COLO829 (cell line): ENCODE results near the gene EFR3B.
A peak's percentile ranks its signal among the peaks of the same experiment; 100 is the strongest.

Source experiments
- DNase-seq: peaks from one replicate; pipeline ENCODE4 v3.0.0; 2012; ENCODE audit warnings: low spot score

The EFR3B gene

GRCh38 chr2:25187729-25188350, 146.0 kb downstream of the EFR3B start:
- no peak for DNase-seq

DNA sequence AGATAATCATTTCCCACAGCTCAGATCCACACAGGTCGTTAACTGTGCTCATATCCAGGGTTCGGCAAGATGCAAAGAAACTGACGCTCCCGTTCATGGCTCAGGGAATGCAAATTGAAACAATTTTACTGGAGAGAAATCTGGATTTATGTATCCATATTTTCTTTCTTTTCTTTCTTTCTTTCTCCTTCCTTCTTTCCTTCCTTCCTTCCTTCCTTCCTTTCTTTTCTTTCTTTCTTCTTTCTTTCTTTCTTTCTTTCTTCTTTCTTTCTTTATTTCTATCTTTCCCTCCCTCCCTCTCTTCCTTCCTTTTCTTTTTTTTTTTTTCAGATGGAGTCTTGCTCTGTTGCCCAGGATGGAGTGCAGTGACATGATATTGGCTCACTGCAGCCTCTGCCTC, 146.5 kb downstream of the EFR3B start:
- no peak for DNase-seq

DNA sequence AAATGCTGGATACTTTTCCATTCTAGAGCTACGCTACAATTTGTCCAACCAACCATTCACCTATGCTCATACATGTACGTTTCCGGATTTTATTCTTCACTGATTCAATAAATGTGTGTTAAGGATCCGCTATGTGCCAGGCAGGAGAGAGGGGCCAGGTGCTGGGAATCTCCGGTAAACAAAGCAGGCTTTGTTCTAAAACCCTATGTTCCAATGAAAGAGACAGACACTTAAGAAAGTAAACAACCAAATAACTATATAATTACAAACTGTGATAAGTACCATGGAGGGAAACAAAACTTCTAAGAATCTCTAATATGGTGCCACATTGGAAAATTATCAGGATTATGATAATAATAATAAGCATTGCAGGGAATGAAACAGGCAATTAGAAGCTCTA, 148.7 kb downstream of the EFR3B start:
- no peak for DNase-seq

DNA sequence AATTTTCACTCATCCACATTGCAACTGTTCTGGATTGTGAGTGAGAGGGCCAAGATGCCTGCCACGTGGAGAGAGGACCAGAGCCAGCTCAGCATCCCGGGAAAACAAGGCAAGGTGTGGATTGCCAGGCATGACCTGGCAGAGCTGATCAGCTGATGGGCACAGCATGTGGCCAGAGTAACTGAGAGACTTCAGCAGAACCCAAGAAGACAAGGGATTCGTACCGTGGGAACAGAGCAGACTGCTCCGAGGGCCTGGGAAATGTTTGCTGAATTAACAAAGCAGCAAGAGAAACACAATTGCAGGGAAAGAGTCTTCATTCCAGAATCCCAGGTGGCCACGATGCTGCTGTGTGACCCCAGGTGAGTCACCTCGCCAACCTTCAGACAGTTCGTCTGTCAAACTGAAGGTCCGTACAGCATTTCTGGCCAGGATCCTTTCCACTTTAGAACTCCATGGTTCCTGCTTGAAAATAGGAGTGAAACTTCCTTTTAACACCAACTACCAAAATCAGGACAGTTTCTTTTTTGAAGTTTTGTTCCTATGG, 152.8 kb downstream of the EFR3B start:
- DNase-seq = no peak

GRCh38 chr2:25197336-25198208, 155.7 kb downstream of the EFR3B start:
- DNase-seq = peak; percentile 40

GRCh38 chr2:25198209-25198525, 156.3 kb downstream of the EFR3B start:
- DNase-seq = peak; percentile 78

- no peak for DNase-seq
These were observed 156.7 kb downstream of the EFR3B start for GRCh38 chr2:25198576-25198975.

DNA sequence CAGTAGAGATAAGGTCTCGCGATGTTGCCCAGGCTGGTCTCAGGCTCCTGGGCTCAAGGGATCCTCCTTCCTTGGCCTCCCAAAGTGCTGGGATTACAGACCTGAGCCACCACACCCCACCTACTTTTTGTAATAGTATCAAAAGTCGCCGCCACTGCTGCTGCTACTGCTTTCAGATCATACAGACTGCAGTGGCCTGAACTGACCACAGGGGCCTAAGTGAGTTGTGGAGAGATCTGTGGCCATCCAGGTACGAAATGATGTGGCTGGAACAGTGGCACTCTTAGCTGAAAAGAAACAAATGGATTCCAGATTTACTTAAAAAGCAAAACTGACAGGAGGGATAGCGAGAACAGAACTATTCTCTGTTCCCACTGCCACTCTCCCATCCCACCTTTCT, 159.4 kb downstream of the EFR3B start:
- no peak for DNase-seq

DNA sequence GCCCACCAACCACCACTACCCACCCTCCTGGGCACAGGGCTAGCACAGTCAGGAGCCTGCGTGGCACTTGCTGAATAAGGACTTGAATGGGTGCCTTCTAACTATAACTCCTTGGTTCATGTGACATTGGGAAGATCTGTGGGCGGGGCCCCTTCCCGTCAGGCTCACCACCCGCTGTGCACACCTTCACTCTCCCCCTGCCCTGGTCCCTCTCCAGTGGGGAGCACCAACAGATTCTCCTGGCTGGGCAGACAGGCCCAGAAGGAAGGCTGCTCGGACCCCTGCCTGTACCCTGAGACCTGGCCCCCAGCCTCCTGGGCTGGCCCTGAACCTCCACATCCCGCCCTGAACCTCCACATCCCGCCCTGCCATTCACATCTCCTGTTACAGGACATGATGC, 159.9 kb downstream of the EFR3B start:
- DNase-seq = no peak

DNA sequence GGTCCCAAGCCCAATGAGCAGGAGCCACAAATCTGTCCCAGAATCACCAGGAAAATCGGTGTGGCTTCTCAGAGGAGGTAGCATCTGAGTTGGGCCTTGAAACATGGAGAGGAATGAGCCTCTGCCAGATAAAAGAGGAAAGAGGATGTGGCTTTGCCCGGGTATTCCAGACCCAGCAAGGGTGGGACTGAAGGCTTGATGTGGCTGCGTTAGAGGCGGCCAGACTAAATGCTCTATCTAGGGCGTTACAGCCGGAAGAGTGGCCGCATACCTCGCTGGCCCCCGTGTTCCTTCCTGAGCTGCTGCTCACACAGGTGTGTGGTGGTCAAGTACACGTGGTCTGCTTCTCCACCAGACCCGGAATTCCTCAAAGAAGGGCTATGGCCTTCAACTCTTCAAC, 160.4 kb downstream of the EFR3B start:
- no peak for DNase-seq

DNA sequence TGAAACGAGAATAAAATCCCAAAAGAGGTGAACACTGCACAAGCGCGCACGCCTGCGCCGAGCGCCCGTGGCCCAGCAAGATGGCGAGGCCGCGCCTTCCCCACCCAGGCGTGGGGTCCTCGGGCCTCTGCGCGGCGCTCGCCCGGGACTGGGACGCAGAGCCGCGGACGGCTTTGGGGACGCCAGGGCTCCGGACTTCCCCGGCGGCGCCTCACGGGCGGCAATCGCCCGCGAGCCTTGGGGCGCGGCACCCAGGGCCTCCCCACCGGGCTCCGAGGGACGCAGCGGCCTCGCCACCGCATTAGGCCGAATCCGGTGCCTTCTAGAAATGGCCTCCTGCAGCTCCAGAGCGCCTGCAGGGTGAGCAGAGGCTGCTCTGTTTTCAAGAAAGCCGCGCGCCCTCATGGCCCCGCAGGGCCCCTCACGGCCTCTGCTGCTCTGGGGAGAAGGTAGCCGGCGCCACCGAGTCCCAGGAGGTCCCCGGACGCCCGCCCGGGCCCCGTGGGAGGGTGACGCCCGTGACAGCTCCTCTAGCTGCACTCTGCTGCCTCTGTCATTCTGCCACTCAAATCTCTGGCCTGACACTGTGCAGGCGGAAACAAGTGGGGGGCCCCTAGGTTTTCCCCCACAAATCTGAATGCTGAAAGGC, 162.4 kb downstream of the EFR3B start:
- DNase-seq = no peak

DNA sequence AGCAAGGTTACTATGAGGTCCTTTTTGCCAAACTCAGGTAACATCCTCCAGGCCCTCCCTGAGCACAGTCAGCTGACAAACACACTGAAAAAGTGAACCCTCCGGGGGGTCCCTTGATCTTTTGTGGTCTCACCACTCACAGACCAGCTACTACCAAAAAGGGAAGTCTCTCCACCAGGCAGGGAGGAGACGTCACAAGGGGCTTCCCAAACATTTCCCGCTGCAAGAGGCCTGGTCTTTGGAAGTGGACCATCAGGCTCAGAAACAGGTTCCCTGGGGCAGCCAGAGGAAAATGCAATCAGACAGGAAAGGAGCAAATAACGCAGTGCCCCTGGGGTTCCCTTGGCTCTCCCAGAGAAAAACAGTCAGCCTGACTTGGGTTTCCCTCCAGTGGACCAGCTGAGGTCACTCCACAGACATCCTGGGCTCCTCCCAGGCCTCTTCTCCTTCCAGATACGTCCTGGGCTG, 165.2 kb downstream of the EFR3B start:
- DNase-seq = no peak
